GM12891 (cell line): ENCODE data around the gene HIPK2.
A peak's percentile ranks its signal among the peaks of the same experiment; 100 is the strongest.

Experiments used
- DNase-seq: peaks from one replicate; pipeline ENCODE4 v3.0.0; 2011; ENCODE audit warnings: low spot score; ENCODE audit not compliant: insufficient read length
- FAIRE-seq: peaks from 2 replicates; lab custom pipeline; 2011; peaks lifted over from hg19 to GRCh38; lab: Jason Lieb, UNC
- PAX5 ChIP-seq: IDR thresholded peaks from 2 replicates; pipeline ENCODE4 v1.6.1; 2011; ENCODE audit warnings: low read length, moderate library complexity, mild to moderate bottlenecking; ENCODE audit not compliant: insufficient read depth, severe bottlenecking
- POLR2A ChIP-seq: IDR thresholded peaks from 2 replicates; pipeline ENCODE4 v1.6.1; 2011; ENCODE audit warnings: low read depth, low read length, control low read depth
- POLR2AphosphoS5 ChIP-seq: IDR thresholded peaks from 2 replicates; pipeline ENCODE4 v1.6.1; 2011; ENCODE audit warnings: low read depth, low read length, control low read depth
- POU2F2 ChIP-seq: IDR thresholded peaks from 2 replicates; pipeline ENCODE4 v1.6.1; 2011; ENCODE audit warnings: low read depth, mild to moderate bottlenecking, control low read depth, low read length, moderate library complexity
- SPI1 ChIP-seq: IDR thresholded peaks from 2 replicates; pipeline ENCODE4 v1.6.1; 2011; ENCODE audit warnings: low read depth, low read length, control low read depth
- TAF1 ChIP-seq: IDR thresholded peaks from 2 replicates; pipeline ENCODE4 v1.6.1; 2011; ENCODE audit warnings: low read depth, low read length, control low read depth

The HIPK2 gene

DNA sequence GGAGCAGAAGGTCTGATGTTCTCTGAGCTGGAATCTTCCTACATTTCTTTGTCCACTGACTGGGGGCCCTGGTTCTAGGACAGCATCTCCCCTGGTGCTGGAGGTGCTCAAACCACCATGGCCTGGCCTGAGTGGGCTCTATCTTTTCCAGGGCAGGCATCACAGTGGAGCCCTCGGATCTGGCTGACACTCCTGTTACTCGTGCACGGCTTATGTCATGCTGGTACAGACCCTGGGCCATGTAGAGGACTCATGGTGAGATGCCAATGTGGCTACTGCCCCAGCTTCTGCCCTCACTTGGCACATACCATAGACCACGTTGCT, 96.0 kb downstream of the HIPK2 start:
- DNase-seq (no peak), FAIRE-seq (no peak)
- TF ChIP-seq TAF1 (no peak), POLR2A (peak; percentile 19; the same call in 1 of the 2 replicates)

DNA sequence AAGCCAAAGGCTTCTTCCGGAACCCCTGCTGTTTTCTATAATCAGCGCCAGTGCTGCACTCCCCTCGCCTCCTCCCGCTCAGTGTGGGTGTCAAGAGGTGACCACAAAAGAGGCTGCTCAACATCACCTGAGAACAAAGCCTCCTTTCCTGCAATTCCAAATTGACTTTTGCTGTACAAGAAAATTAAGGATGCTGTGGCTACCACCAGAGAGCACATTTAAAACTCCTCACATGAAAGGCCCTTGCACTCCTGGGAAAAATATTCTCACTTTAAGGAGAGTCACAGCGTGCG, 96.4 kb downstream of the HIPK2 start:
- TF ChIP-seq POLR2A: no peak
- DNase-seq (no peak), FAIRE-seq (no peak)

DNA sequence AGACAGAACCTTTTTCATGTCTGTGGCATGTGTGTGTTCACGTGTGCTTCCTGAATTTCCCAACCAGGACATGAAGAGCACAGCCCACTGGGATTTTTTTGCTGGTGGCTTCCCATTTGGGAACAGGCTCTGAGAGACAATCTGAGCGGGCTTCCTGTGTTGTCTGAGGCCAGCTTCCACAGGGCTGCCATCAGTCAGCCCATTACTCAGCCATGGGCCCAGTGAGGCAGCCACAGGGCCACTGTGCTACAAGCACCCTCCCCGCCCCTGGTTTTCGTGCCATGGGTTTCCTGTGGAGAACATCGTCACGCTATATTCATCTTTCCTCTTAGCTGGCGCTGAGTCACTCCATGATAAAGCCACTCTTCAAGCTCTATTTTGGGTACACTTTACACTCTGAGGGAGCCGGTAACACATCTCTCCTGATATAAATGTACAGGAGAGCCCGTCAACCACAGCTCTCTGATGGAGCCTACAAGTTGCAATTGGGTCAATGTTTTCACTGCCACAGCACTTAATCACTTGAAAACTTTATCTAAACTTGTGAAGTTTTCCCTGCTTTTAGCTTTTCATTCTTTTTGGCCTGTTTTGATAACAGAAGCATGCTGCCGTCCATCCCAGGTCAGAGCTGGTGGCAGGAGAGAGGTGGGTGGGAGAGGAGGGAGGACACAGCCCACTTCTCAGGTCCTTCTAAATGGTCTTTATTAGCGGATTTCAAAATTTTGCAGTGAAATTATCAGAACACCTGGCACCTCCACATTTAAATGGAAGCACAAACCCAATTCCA, 96.9 kb downstream of the HIPK2 start:
- FAIRE-seq (no peak), DNase-seq (no peak)
- TF ChIP-seq POU2F2: 0 out of 2 replicates have a peak, but pooled peaks have one; percentile 56
- no peak for TF ChIP-seq POLR2A

GRCh38 chr7:139679731-139680594, 97.8 kb downstream of the HIPK2 start:
- TF ChIP-seq POU2F2 (no peak), POLR2A (no peak), POLR2AphosphoS5 (no peak), PAX5 (no peak), TAF1 (no peak), SPI1 (no peak)
- no peak for FAIRE-seq
- no peak for DNase-seq

- TF ChIP-seq PAX5 (no peak), POU2F2 (no peak), TAF1 (no peak), POLR2A (no peak), POLR2AphosphoS5 (no peak), SPI1 (no peak)
- DNase-seq (no peak), FAIRE-seq (no peak)
These were observed 101.4 kb downstream of the HIPK2 start for GRCh38 chr7:139676390-139676789.

- DNase-seq (no peak), FAIRE-seq (no peak)
- TF ChIP-seq PAX5 (no peak), SPI1 (0 out of 2 replicates have a peak, but pooled peaks have one; percentile 13)
These were observed 102.4 kb downstream of the HIPK2 start for GRCh38 chr7:139675127-139676125.

GRCh38 chr7:139674752-139675126, 103.1 kb downstream of the HIPK2 start:
- no peak for DNase-seq
- TF ChIP-seq POLR2AphosphoS5 (no peak), TAF1 (no peak), POLR2A (no peak), POU2F2 (no peak), PAX5 (no peak)
- FAIRE-seq: no peak

- FAIRE-seq: no peak
- TF ChIP-seq POLR2A (no peak), TAF1 (no peak), POLR2AphosphoS5 (no peak)
- no peak for DNase-seq
These were observed 103.5 kb downstream of the HIPK2 start for GRCh38 chr7:139674341-139674740.

GRCh38 chr7:139673762-139674161, 104.0 kb downstream of the HIPK2 start:
- TF ChIP-seq TAF1 (no peak), POLR2AphosphoS5 (no peak), PAX5 (no peak), POU2F2 (no peak), SPI1 (no peak), POLR2A (no peak)
- FAIRE-seq: no peak

DNA sequence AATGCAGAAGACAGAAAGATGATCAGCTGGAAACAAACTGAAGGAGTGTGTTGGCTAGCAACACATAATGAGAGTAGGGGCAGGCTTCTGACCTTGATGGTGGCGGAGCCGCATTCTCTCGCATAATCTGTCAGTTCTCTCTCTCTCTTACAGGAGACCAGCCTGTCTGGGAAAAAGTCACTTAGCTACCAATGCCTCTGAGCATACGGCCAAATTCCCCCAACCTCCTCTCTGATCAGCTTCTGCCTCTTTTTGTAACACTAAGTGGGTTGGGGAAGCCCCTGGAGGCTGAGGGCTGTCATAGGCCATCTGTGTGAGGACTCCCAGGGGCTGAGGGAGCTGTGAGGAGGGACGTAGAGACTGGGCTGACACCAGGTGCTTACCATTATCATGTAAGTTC, 104.6 kb downstream of the HIPK2 start:
- DNase-seq (peak; percentile 30), FAIRE-seq (peak; percentile 61)
- TF ChIP-seq SPI1 (no peak), POLR2A (peak; percentile 41; the same call in 1 of the 2 replicates), POLR2AphosphoS5 (peak; percentile 71; the same call in 1 of the 2 replicates), TAF1 (0 out of 2 replicates have a peak, but pooled peaks have one; percentile 55)

More at GRCh38 chr7:139673762-139674161, 104.0 kb downstream of the HIPK2 start:
- DNase-seq: no peak
